Transverse colon (tissue), 4 donors: ENCODE data around the gene SERAC1. TPM values are rescaled to one million over a fixed set of nuclear protein-coding genes. Genes with fewer than 3 reads are reported as not detected.

Experiments
- DNase-seq: peaks from one replicate; pipeline ENCODE4 v3.0.0-alpha.2; 2019
- H3K27ac ChIP-seq, 4 donors: fragments of 200-600 bp; sonication (generic); 2 replicates each; pipeline ENCODE4 v1.5.1; 2016 to 2018; ENCODE audit warnings: inconsistent platforms in 4 of 4
- H3K27me3 ChIP-seq: fragments of 200-600 bp; sonication (generic); 2 replicates; pipeline ENCODE4 v1.5.1; 2017; ENCODE audit warnings: inconsistent platforms
- H3K36me3 ChIP-seq, 4 donors: fragments of 200-600 bp; sonication (generic); 2 replicates each; pipeline ENCODE4 v1.5.1; 2017 to 2019; ENCODE audit warnings: inconsistent platforms in 4 of 4
- H3K4me1 ChIP-seq, 4 donors: fragments of 200-600 bp; sonication (generic); 2 replicates each; pipeline ENCODE4 v1.5.1; 2017 to 2020; ENCODE audit warnings: inconsistent platforms in 4 of 4
- H3K4me3 ChIP-seq, 4 donors: fragments of 200-600 bp; sonication (generic); 1 replicate in 1 of 4; 2 replicates in 3 of 4; pipeline versions ENCODE4 v1.5.1 to v1.6.1; 2017 to 2019; ENCODE audit warnings: inconsistent platforms in 4 of 4
- H3K9me3 ChIP-seq, 2 donors: fragments of 200-600 bp; sonication (generic); 2 replicates each; pipeline ENCODE4 v1.5.1; 2017 to 2019; ENCODE audit warnings: inconsistent platforms in 2 of 2
- EP300 ChIP-seq: sonication (generic); formaldehyde crosslinking; IDR thresholded peaks from one replicate; pipeline ENCODE4 v1.6.1; 2017; ENCODE audit warnings: antibody characterized with exemption, low read depth
- POLR2A ChIP-seq: fragments of 450-650 bp; IDR thresholded peaks from one replicate; pipeline ENCODE4 v1.6.1; 2016; ENCODE audit warnings: antibody characterized with exemption, mild to moderate bottlenecking, moderate library complexity
- POLR2AphosphoS5 ChIP-seq, 3 donors: sonication (generic); formaldehyde crosslinking; IDR thresholded peaks; one replicate each; pipeline ENCODE4 v1.6.1; 2016; ENCODE audit warnings: antibody characterized with exemption in 3 of 3
- WGBS, 2 donors: methylation state at CpG; one replicate each; pipeline ENCODE4 v1.1.5; 2018; ENCODE audit warnings: low coverage in 1 of 2; 5-methylcytosine and 5-hydroxymethylcytosine counted together
- in situ Hi-C, 4 donors: fragments of 200-750 bp; cut with MboI; loops; one replicate each; pipeline versions ENCODE4 v1.15.0 to v1.15.1; 2017; ENCODE audit warnings: low sequenced_read_pairs in 3 of 4, low pct_ligation_motif_present in 1 of 4, low pct_unique_long_range_greater_than_20kb in 1 of 4
- intact Hi-C: fragments of 100-400 bp; cut with DNase I; formaldehyde crosslinking; loops from one replicate; pipeline ENCODE4 v1.15.1; 2023; ENCODE audit warnings: low total_unique reads
- total RNA-seq, 4 donors: library from RNA; depleted of rRNA; stranded (reverse); fragments of >200 nt; gene quantifications; one replicate each; pipeline ENCODE4 v1.1.0, GENCODE V29; 2016
- TF ChIP-seq, protein P1 (sequence below), 5 experiments: fragments of 200-600 bp in 3 of 5; fragments of 450-650 bp in 2 of 5; sonication (generic) in 3 of 5; IDR thresholded peaks; 1 replicate in 2 of 5; 2 replicates in 3 of 5; pipeline ENCODE4 v1.5.1; 2016 to 2017; ENCODE audit warnings: antibody characterized with exemption in 5 of 5, inconsistent platforms in 3 of 5, mild to moderate bottlenecking in 2 of 5, moderate library complexity in 1 of 5

SERAC1 gene
- total RNA-seq, 4 donors from 2014 or later = 9.8 to 125 (median 13.5) TPM

DNA sequence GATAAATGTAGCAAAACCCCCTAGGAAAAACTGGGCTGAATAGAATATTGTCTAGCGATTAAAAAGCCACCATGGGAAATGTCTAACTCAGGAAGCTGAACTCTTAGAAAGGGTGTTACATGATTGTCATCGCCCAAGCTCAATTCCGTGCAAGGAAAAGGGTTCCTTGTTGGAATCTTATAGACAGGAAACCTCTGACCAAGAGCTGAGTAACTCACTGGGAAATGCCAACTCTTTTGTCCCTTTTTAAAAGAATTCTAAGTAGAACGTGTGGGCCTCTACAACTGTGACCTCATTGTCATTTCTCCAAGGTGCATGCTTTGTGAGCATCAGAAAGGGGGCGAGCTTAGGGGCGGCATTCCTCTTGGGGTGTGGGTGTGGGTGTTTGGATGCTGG is 98.3 kb downstream of the SERAC1 start:
- intact Hi-C loops (loop anchor here (10.0 kb wide), 1 partner anchor 85 kb away; the partner anchor contains the start of gene SYNJ2), in situ Hi-C loops (loop anchor here in 2 of 4 donors (10.0 to 25.0 kb wide), 2 partner anchors 307 to 315 kb away; no protein-coding TSS in a partner anchor)
- H3K4me3 ChIP-seq = no peak overlapping the region
- peak overlapping the region; percentile 13 to 71 (median 68) for H3K27ac ChIP-seq
- TF ChIP-seq EP300 (no peak), POLR2AphosphoS5 (IDR thresholded peaks at IDR 0.05) (no peak), POLR2A (no peak)
- TF ChIP-seq, protein P1, sequence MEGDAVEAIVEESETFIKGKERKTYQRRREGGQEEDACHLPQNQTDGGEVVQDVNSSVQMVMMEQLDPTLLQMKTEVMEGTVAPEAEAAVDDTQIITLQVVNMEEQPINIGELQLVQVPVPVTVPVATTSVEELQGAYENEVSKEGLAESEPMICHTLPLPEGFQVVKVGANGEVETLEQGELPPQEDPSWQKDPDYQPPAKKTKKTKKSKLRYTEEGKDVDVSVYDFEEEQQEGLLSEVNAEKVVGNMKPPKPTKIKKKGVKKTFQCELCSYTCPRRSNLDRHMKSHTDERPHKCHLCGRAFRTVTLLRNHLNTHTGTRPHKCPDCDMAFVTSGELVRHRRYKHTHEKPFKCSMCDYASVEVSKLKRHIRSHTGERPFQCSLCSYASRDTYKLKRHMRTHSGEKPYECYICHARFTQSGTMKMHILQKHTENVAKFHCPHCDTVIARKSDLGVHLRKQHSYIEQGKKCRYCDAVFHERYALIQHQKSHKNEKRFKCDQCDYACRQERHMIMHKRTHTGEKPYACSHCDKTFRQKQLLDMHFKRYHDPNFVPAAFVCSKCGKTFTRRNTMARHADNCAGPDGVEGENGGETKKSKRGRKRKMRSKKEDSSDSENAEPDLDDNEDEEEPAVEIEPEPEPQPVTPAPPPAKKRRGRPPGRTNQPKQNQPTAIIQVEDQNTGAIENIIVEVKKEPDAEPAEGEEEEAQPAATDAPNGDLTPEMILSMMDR (IDR thresholded peaks at IDR 0.05) = no peak
- H3K9me3 ChIP-seq = no peaks in the 10 kb centered on the region
- H3K36me3 ChIP-seq = peaks cover 0 to 26% (median 3%) of the 10 kb centered on the region in 4 donors
- no peaks in the 10 kb centered on the region for H3K27me3 ChIP-seq
- DNase-seq = no peak
- WGBS, 2 donors = 69 to 88% methylated on average over 4 to 6 of the region's 6 CpGs
- peaks cover 0 to 18% (median 5%) of the 10 kb centered on the region in 4 donors for H3K4me1 ChIP-seq

DNA sequence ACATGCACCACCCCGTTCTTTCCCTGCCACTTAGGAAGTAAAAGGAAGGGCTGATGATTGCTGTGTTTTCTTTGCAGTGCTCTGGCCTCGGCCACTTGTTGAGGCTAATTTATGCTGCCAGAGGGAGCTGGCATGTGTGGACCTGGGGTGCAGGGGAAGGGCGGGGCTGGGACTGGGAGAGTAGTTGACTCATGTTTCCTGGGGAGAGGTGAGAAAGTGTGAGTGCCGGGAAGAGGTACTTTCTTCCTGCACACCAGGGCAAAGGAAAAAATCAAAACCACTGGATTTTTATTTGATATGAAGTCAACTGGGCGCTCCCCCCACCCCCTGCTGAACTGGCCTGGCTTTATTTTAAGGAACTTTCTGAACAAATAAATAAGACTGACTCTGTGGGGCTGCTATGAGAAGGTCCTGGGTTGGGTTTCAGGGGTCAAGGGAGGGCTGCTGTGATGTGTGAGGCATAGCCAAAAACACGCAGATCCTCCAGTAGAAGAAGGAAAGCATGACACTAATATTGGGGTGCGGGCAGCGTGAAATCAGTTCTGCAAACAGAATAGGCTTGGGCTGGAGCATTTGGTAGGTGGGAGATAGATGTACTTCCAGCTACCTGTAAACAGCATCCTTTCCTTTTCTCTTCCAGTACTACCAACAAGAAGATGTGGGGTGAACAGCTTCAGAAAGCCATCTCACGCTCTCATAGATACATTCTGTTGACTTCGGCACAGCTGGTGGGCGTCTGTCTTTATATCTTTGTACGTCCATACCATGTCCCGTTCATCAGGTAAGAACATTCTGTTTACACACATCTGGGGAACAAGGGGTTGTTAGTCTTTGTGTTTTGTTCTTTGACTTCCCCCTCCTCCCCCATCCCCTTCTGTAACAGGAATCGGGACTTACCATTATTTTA is 98.9 kb downstream of the SERAC1 start:
- no peak for TF ChIP-seq POLR2AphosphoS5 (IDR thresholded peaks at IDR 0.05)
- no peak for TF ChIP-seq POLR2A
- TF ChIP-seq, protein P1 (IDR thresholded peaks at IDR 0.05) = no peak
- no peak for TF ChIP-seq EP300
- Histone ChIP-seq H3K9me3 (no peaks in the 10 kb centered on the region), H3K4me1 (peaks cover 0 to 18% (median 5%) of the 10 kb centered on the region in 4 donors), H3K27me3 (no peaks in the 10 kb centered on the region), H3K4me3 (no peak overlapping the region), H3K27ac (peak overlapping the region; percentile 67 to 71 (median 68)), H3K36me3 (peaks cover 0 to 20% (median 3%) of the 10 kb centered on the region in 4 donors)
- 68 to 74% methylated on average over 8 to 14 of the region's 14 CpGs for WGBS, 2 donors
- intact Hi-C loops = no loop called here
- peak; percentile 84 for DNase-seq
- in situ Hi-C loops = loop anchor here in 2 of 4 donors (10.0 to 25.0 kb wide), 2 partner anchors 307 to 314 kb away; no protein-coding TSS in a partner anchor

DNA sequence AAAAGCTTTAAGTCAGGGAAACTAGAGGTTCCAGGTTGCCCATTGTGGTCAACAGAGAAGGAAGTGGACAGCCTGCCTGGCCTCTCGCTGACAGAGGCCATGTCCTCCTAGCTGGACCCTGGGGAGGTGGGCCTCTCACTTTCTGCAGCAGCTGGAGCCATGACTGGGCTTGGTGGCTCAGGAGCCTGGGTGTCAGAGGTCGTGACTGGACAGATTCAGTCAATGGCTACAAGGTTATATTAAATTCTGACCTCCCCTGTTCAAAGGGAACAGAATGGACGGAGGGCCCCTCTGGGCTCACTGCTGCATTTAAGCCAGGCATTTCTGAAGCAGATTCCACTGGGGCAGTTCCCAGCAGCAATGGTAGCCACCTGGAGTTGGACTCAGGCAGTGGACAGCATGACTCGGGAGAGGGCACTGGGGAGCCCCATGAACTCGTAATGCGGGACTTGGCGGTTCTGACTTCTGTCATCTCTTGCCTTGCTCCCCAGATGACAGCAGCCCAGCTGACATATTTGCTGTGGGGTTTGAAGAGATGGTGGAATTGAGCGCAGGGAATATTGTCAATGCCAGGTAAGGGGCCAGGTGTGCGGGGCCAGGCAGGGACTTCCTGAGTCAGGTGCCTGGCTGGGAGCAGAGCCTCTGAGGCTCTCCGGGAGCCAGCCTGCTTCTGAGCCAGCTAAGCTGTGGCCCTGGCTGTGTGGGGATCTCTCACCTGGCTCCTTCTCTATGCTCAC is 99.7 kb downstream of the SERAC1 start:
- TF ChIP-seq POLR2A = no peak
- Histone ChIP-seq H3K27me3 (no peaks in the 10 kb centered on the region), H3K4me3 (no peak overlapping the region), H3K27ac (peak overlapping the region; percentile 67 to 71 (median 68)), H3K9me3 (no peaks in the 10 kb centered on the region), H3K36me3 (peaks cover 0 to 17% (median 3%) of the 10 kb centered on the region in 4 donors), H3K4me1 (peaks cover 0 to 18% (median 5%) of the 10 kb centered on the region in 4 donors)
- DNase-seq = no peak
- intact Hi-C loops (no loop called here), in situ Hi-C loops (loop anchor here in 2 of 4 donors (10.0 to 25.0 kb wide), 2 partner anchors 306 to 314 kb away; no protein-coding TSS in a partner anchor)
- 83 to 92% methylated on average over 2 to 10 of the region's 10 CpGs for WGBS, 2 donors

DNA sequence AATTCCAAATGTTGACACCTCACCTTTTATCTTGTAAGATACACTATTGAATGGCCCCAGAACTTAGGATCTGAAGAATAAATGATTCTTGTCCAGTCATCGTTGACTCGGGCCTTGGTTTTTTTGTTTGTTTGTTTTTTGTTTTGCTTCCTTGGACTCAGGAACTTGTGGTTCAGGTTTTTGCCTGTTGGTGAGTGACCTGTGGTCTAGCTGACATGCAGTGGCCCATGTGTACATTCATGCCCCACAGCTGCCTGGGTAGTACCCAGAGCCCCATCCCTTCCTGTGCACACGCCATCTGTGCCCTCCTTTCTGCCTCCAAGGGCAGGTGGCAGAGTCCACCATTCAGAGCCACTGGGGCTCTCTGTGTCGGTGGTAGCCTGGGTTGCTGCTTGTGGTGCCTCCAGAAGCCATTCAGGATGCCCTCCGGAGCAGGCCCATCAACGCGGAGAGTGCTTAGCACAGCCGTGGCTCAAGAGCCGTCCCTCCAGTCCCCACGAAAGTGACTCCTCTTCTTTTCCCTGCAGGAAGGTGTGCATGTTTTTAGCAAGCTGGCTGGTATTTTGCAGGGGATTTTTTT is 100.5 kb downstream of the SERAC1 start:
- no peak for TF ChIP-seq POLR2A
- no peak for TF ChIP-seq POLR2AphosphoS5 (IDR thresholded peaks at IDR 0.05)
- TF ChIP-seq, protein P1 (IDR thresholded peaks at IDR 0.05) = no peak
- TF ChIP-seq EP300 = no peak
- DNase-seq = no peak
- Histone ChIP-seq H3K36me3 (peaks cover 0 to 17% (median 3%) of the 10 kb centered on the region in 4 donors), H3K27me3 (no peaks in the 10 kb centered on the region), H3K27ac (no peak overlapping the region), H3K9me3 (no peaks in the 10 kb centered on the region), H3K4me1 (peaks cover 0 to 18% (median 5%) of the 10 kb centered on the region in 4 donors), H3K4me3 (no peak overlapping the region)
- WGBS, 2 donors = 79 to 87% methylated on average over 2 to 10 of the region's 10 CpGs
- intact Hi-C loops (no loop called here), in situ Hi-C loops (loop anchor here in 2 of 4 donors (10.0 to 25.0 kb wide), 2 partner anchors 305 to 313 kb away; no protein-coding TSS in a partner anchor)
